ENCODE results near the gene MTUS2.

GRCh38 chr13:28991764-28992163 is 171.6 kb downstream of the MTUS2 start:
- TF ChIP-seq CTCF (conservative IDR thresholded peaks at IDR 0.05 in 1 of 2, IDR thresholded peaks at IDR 0.05 in 1 of 2; ENCODE audit: extremely low read depth in 1 of 2, insufficient read depth in 1 of 2, low read depth in 1 of 2, low read length in 2 of 2) (no peak), EZH2 (IDR thresholded peaks at IDR 0.05; ENCODE audit: borderline replicate concordance, low read length) (no peak)

All from mammary epithelial cell (primary cell).